ENCODE results near the gene SALL1. TPM values are rescaled to one million over a fixed set of nuclear protein-coding genes. Genes with fewer than 3 reads are reported as not detected.

Gene SALL1
- polyA plus RNA-seq, 1 of the 3 experiments (the other 2 are of a cell fraction): 0.02 TPM

GRCh38 chr16:51103590-51103989 lies 47.5 kb downstream of the SALL1 start:
- ChIA-PET POLR2A (no interaction called here), CTCF (no interaction called here)
- H3F3A ChIP-seq (replicated peaks; ENCODE audit: insufficient read depth): no peaks in the 10 kb centered on the region

GRCh38 chr16:51097729-51098128 lies 53.3 kb downstream of the SALL1 start:
- Histone ChIP-seq H3K4me1 (ENCODE audit: control insufficient read depth in 1 of 2, insufficient read depth in 2 of 2, low read depth in 1 of 2, low read length in 1 of 2) (no peaks in the 10 kb centered on the region), H3K79me2 (ENCODE audit: insufficient read depth) (no peaks in the 10 kb centered on the region), H3K9me2 (no peaks in the 10 kb centered on the region), H3K4me2 (no peak overlapping the region), H2AFZ (ENCODE audit: low read depth) (no peak overlapping the region), H3K9me3 (no peaks in the 10 kb centered on the region), H4K20me1 (ENCODE audit: insufficient read depth) (no peaks in the 10 kb centered on the region), H3K36me3 (replicated peaks in 1 of 2; ENCODE audit: control insufficient read depth in 1 of 2, insufficient read depth in 2 of 2, low read length in 1 of 2) (no peaks in the 10 kb centered on the region), H3F3A (replicated peaks; ENCODE audit: insufficient read depth) (no peaks in the 10 kb centered on the region), H3K4me3 (ENCODE audit: low read depth in 2 of 2, low read length in 1 of 2) (no peak overlapping the region), H3K27ac (ENCODE audit: low read depth in 2 of 2, low read length in 1 of 2) (no peak overlapping the region), H3K9ac (no peak overlapping the region), H3K27me3 (ENCODE audit: insufficient read depth) (no peaks in the 10 kb centered on the region)
- ChIA-PET CTCF (interaction anchor here (0.6 kb wide), 1 partner anchor 612 kb away, joined by 3 read pairs; no protein-coding TSS in a partner anchor), POLR2A (interaction anchor here (0.9 kb wide), 1 partner anchor 20 kb away, joined by 3 read pairs; no protein-coding TSS in a partner anchor)
- TF ChIP-seq GABPA (IDR thresholded peaks at IDR 0.05; ENCODE audit: low read depth) (no peak), POLR2AphosphoS5 (IDR thresholded peaks at IDR 0.05; ENCODE audit: low read depth, low read length) (no peak), NFIC (IDR thresholded peaks at IDR 0.05; ENCODE audit: borderline replicate concordance) (no peak), RFX5 (IDR thresholded peaks at IDR 0.05; ENCODE audit: low read length) (no peak), FOXM1 (IDR thresholded peaks at IDR 0.05; ENCODE audit: low read depth) (no peak)
- 0% methylated on average over 2 of the region's 2 CpGs for WGBS (ENCODE audit: low lambda C conversion rate)
- DNase-seq: no peak

More at GRCh38 chr16:51103590-51103989, 47.5 kb downstream of the SALL1 start:
- no peak overlapping the region for H3K27ac ChIP-seq (ENCODE audit: low read depth in 2 of 2, low read length in 1 of 2)
- DNase-seq: no peak
- no peaks in the 10 kb centered on the region for H4K20me1 ChIP-seq (ENCODE audit: insufficient read depth)
- H3K9me2 ChIP-seq: no peaks in the 10 kb centered on the region
- H3K4me2 ChIP-seq: no peak overlapping the region
- TF ChIP-seq USF2 (IDR thresholded peaks at IDR 0.05; ENCODE audit: borderline replicate concordance, low read depth, low read length) (no peak), FOSL2 (IDR thresholded peaks at IDR 0.05; ENCODE audit: borderline replicate concordance, low read depth) (no peak), TEAD4 (IDR thresholded peaks at IDR 0.05; ENCODE audit: borderline replicate concordance, insufficient read depth) (no peak), MAX (IDR thresholded peaks at IDR 0.05; ENCODE audit: low read depth) (no peak), REST (IDR thresholded peaks at IDR 0.05; ENCODE audit: low read depth, low read length) (no peak), TCF12 (IDR thresholded peaks at IDR 0.05) (no peak), NRF1 (IDR thresholded peaks at IDR 0.05; ENCODE audit: low read depth, low read length) (no peak)
- no peaks in the 10 kb centered on the region for H3K4me1 ChIP-seq (ENCODE audit: control insufficient read depth in 1 of 2, insufficient read depth in 2 of 2, low read depth in 1 of 2, low read length in 1 of 2)
- no peaks in the 10 kb centered on the region for H3K27me3 ChIP-seq (ENCODE audit: insufficient read depth)
- 2% methylated on average over 4 of the region's 4 CpGs for WGBS (ENCODE audit: low lambda C conversion rate)
- H2AFZ ChIP-seq (ENCODE audit: low read depth): no peak overlapping the region
- no peak overlapping the region for H3K4me3 ChIP-seq (ENCODE audit: low read depth in 2 of 2, low read length in 1 of 2)
- H3K79me2 ChIP-seq (ENCODE audit: insufficient read depth): no peaks in the 10 kb centered on the region
- no peaks in the 10 kb centered on the region for H3K9me3 ChIP-seq
- no peak overlapping the region for H3K9ac ChIP-seq
- H3K36me3 ChIP-seq (replicated peaks in 1 of 2; ENCODE audit: control insufficient read depth in 1 of 2, insufficient read depth in 2 of 2, low read length in 1 of 2): no peaks in the 10 kb centered on the region
